Measurements from ENCODE around the gene PTPRD.
"Not testable (repeated sequence)": the region's sequence is repeated elsewhere in the genome, so short reads cannot be mapped to it uniquely, and the experiment has no call there.

The PTPRD gene

GRCh38 chr9:8724284-8725018 is 1888.4 kb downstream of the PTPRD start:
- no peak for DNase-seq (ENCODE audit: low spot score)

- DNase-seq (ENCODE audit: low spot score): no peak
These were observed 1889.6 kb downstream of the PTPRD start for GRCh38 chr9:8723195-8723594.

GRCh38 chr9:8719833-8720486 is 1892.8 kb downstream of the PTPRD start:
- DNase-seq (ENCODE audit: low spot score): no peak

- peak; percentile 8 for DNase-seq (ENCODE audit: low spot score)
These were observed 1894.6 kb downstream of the PTPRD start for GRCh38 chr9:8718121-8718725.

- DNase-seq (ENCODE audit: low spot score): no peak
These were observed 1895.7 kb downstream of the PTPRD start for GRCh38 chr9:8717146-8717545.

GRCh38 chr9:8715788-8716187 is 1897.0 kb downstream of the PTPRD start:
- no peak for DNase-seq (ENCODE audit: low spot score)

- DNase-seq (ENCODE audit: low spot score): no peak
These were observed 1899.0 kb downstream of the PTPRD start for GRCh38 chr9:8713811-8714165.

GRCh38 chr9:8713149-8713810 is 1899.5 kb downstream of the PTPRD start:
- DNase-seq (ENCODE audit: low spot score): no peak

GRCh38 chr9:8709731-8710130 is 1903.1 kb downstream of the PTPRD start:
- no peak for DNase-seq (ENCODE audit: low spot score)

GRCh38 chr9:8708728-8709127 is 1904.1 kb downstream of the PTPRD start:
- DNase-seq (ENCODE audit: low spot score): no peak

GRCh38 chr9:8706998-8707397 is 1905.8 kb downstream of the PTPRD start:
- DNase-seq (ENCODE audit: low spot score): no peak

- DNase-seq (ENCODE audit: low spot score): no peak
These were observed 1906.3 kb downstream of the PTPRD start for GRCh38 chr9:8706531-8706930.

- DNase-seq (ENCODE audit: low spot score): no peak
These were observed 1906.9 kb downstream of the PTPRD start for GRCh38 chr9:8705861-8706260.

GRCh38 chr9:8703904-8704303 is 1908.9 kb downstream of the PTPRD start:
- DNase-seq (ENCODE audit: low spot score): no peak

- DNase-seq (ENCODE audit: low spot score): no peak
These were observed 1910.9 kb downstream of the PTPRD start for GRCh38 chr9:8701904-8702303.

GRCh38 chr9:8697565-8697964 is 1915.2 kb downstream of the PTPRD start:
- DNase-seq (ENCODE audit: low spot score): not testable (repeated sequence)

- no peak for DNase-seq (ENCODE audit: low spot score)
These were observed 1916.3 kb downstream of the PTPRD start for GRCh38 chr9:8696516-8696915.

GRCh38 chr9:8694983-8695588 is 1917.7 kb downstream of the PTPRD start:
- DNase-seq (ENCODE audit: low spot score): no peak

- no peak for DNase-seq (ENCODE audit: low spot score)
These were observed 1919.3 kb downstream of the PTPRD start for GRCh38 chr9:8693464-8693863.

GRCh38 chr9:8686516-8686915 is 1926.3 kb downstream of the PTPRD start:
- no peak for DNase-seq (ENCODE audit: low spot score)

- DNase-seq (ENCODE audit: low spot score): no peak
These were observed 1927.0 kb downstream of the PTPRD start for GRCh38 chr9:8685825-8686224.

- no peak for DNase-seq (ENCODE audit: low spot score)
These were observed 1927.7 kb downstream of the PTPRD start for GRCh38 chr9:8684978-8685708.
